GM12892 (cell line): ENCODE data around the gene RPUSD1.

Experiments
- DNase-seq: peaks from one replicate; pipeline ENCODE4 v3.0.0; 2011; ENCODE audit not compliant: insufficient read length
- FAIRE-seq: peaks from 2 replicates; lab custom pipeline; 2011; peaks lifted over from hg19 to GRCh38; lab: Jason Lieb, UNC
- POLR2A ChIP-seq: IDR thresholded peaks from 2 replicates; pipeline ENCODE4 v1.6.1; 2011; ENCODE audit warnings: low read depth, low read length, control low read depth
- POLR2AphosphoS5 ChIP-seq: IDR thresholded peaks from 2 replicates; pipeline ENCODE4 v1.6.1; 2011; ENCODE audit warnings: low read depth, low read length, control low read depth
- TAF1 ChIP-seq: IDR thresholded peaks from 2 replicates; pipeline ENCODE4 v1.6.1; 2011; ENCODE audit warnings: low read depth, mild to moderate bottlenecking, control low read depth, low read length, borderline replicate concordance

Gene RPUSD1

DNA sequence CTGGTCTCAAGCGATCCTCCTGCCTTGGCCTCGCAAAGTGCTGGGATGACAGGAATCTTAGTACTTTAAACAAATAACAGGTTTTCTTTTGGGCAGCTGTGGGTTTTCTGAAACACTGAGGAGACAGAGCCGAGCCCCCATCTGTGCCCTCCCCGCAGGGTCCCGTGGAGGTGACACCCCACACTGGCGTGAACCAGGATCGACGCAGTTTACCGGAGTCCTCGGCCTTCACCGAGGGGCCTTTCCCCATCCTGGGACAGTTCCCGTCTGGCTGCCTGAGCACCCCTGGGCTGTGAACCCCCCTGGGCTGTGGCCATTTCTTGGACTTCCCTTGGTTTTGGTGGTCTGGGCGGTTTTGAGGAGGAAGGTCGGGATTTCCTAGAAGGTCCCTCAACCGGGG, 27.7 kb upstream of the RPUSD1 start:
- DNase-seq = no peak
- no peak for FAIRE-seq
- TF ChIP-seq POLR2AphosphoS5 = no peak
- TF ChIP-seq POLR2A = no peak
- TF ChIP-seq TAF1 = no peak

DNA sequence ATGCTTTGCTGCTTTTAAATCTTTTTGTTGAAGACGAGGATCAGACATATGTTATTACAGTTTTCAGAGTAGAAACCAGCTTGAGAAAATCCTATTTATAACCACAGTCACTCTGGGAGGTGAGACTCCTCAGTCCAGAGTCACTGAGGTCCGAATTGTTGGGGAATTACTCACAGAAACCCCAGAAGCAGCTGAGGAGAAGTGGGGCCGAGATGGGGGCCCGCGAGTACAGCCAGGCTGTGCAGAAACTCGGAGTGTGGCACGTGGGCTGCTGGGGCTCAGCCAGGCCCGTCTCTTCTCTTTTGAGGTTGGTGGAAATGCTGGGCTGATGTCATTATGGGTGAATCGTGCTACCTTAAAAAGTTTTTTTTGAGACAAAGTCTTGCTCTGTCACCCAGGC, 26.8 kb upstream of the RPUSD1 start:
- no peak for FAIRE-seq
- no peak for DNase-seq
- no peak for TF ChIP-seq POLR2AphosphoS5
- no peak for TF ChIP-seq POLR2A
- no peak for TF ChIP-seq TAF1

DNA sequence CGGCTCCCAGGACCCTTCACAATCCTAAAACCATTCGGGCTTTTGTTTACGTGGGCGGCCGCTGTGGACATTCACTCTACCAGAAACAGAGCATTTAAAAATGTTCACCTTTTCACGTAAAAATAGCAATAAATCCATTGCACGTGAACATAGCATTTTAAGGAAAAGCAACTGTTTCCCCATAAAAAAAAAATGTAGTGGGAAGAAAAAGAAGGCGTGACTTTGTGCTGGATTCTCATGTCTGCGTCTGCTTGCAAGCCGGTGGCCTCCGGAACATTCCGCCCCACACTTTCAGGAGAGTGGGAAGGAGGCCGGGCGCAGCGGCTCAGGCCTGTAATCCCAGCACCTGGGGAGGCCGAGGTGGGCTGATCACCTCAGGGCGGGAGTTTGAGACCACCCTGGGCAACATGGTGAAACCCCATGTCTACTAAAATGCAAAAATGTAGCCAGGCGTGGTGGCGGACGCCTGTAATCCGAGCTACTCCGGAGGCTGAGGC, 25.8 kb upstream of the RPUSD1 start:
- TF ChIP-seq POLR2A (no peak), POLR2AphosphoS5 (no peak), TAF1 (no peak)
- no peak for DNase-seq
- FAIRE-seq = no peak

DNA sequence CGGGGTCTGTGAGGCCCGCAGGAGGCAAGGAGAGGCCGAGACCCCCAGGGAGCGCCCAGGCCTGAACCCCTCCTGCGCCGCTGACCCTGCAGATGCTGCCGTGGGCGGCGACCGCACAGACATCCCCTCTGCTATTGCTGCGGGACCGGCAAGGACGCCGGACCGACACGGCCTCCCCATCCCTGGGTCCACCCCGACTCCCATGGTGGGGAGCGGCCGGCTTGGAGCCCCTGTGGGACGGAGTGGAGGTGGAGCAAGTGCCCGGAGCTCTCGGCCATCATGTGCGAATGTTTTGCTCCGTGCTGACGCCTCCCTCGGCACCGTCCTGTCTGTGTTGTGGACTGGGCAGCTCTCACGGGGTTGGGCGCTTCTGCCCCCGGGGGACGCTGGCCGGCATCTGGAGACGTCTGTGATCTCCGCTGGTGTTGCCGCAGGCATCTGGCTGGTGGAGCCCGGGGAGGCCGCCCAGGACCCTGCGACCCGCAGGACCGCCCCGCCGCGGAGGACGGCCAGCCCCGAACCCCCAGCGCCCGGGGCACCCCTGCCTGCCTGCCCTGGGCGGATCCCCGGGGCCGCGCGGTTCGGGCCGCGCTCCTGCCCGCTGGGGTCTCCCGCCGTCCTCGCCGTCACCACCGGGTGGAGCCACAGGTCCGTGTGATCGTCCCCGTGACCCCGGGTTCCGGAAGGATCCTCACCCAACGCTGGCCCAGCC, 25.2 kb upstream of the RPUSD1 start:
- FAIRE-seq (no peak), DNase-seq (no peak)
- no peak for TF ChIP-seq POLR2AphosphoS5
- TF ChIP-seq TAF1 = no peak
- no peak for TF ChIP-seq POLR2A

DNA sequence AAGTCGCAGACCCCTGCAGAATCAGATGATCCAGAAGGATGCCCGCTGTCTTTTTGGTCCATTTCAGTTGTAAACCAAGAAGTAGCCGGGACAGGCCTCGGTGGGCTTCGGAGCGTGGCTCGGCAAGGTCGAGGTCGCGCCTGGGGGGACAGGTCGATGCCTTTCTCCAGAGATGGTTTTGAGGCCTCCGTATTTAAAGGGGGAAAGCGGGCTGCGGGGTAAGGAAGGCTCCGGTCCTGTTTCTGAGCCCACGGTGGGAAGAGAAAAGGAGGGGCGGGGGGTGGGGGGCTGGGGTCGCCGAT, 19.9 kb upstream of the RPUSD1 start:
- DNase-seq = no peak
- TF ChIP-seq POLR2AphosphoS5 (no peak), POLR2A (no peak), TAF1 (no peak)
- FAIRE-seq = no peak

DNA sequence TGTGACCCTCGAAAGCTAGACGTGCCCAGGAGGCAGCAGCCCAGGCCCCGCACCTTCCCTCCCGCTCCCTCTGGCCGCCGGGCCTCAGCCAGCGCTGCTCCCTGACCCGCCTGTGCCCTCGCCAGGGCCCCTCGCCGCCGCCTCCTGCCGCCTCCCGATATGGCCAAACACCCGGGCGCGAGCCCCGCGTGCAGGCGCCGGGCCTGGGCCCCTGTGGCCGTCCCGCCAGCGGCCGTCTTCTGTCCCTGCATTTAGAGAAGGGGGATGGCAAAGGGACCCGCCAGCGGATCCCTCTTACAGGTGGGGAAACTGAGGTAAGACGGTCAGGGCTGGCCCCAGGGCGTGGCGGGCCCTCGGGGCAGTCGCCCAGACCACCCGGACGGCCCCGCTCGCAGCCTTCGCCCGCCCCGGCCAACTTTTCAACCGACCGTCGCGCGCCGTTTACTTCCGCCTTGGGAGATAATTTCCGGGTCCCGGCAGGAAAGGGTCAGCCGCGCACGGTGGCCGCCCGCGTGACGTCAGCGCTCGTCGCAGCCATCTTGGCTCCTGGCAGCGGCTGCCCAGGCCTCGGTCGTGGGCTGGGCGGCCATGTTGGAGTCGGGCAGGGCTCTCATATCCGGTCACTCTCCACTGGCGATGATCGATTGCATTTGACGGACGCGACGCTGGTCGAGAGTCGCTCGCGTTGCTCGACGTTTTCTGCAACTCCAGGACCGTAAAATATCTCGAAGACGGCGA, 19.3 kb upstream of the RPUSD1 start:
- TF ChIP-seq POLR2A (peak; percentile 84; the same call in 1 of the 2 replicates), POLR2AphosphoS5 (peak; percentile 77), TAF1 (peak; percentile 44; the same call in 1 of the 2 replicates)
- FAIRE-seq = peak; percentile 96
- peak; percentile 99 for DNase-seq

DNA sequence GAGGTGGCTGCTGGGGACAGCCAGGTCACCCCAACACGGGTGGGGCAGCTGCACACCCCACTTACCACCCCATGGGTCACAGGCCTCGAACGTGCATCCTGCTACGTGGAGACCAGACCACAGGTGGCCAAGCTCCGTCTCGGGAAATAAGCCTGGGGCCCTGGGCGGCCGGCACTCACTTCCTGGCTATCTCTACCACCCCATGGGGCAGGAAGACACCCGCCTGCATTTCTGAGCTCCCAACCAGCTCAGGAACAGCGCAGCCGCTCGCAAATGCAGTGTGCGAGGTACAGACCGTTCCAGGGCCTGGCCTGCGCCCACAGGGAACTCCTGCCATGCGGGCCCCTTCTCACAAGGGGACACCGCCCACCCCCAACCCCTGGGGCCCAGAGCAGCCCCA, 17.3 kb upstream of the RPUSD1 start:
- FAIRE-seq = no peak

DNA sequence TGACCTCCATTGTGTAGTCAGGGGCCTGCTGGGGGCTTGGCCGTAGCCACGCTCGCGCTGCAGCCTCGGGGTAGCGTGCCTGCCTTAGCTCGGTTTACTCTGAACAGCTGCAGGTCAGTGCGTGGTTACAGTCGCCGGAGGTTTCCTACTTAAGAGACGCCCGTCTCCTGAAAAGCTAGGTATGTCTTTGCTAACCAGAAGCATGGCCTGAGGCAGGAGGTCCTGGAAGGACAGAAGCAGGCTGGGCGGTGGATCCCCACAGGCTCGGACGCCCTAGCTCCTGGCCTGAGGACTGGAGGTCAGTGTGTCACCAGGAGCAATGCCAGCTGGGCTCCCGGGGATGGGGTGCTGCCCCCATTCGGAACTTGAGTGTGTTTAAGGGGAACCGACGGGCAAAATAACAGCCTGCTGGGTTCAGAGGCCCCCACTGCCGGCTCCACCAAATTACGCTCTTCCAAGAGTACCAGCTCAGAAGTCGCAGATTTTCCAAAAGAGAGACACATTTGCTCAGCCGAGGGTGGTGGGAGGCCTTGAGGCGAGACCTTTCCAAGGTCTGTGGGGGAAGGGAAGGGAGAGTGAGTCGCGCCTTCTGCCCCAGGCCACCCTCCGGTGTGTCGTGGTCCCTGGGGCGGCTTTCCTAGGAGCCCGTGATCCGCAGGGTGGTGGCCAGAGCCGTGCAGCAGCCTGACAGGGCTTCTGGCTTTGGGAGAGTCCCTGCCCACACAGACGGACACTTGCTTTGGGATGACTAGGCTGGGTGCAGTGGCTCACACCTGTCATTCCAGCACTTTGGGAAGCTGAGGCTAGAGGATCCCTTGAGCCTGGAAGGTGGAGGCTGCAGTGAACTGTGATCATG, 16.2 kb upstream of the RPUSD1 start:
- no peak for FAIRE-seq
- no peak for TF ChIP-seq POLR2AphosphoS5
- no peak for TF ChIP-seq TAF1
- no peak for TF ChIP-seq POLR2A
- DNase-seq = no peak

More for the DNA sequence above, 17.3 kb upstream of the RPUSD1 start:
- no peak for DNase-seq
- TF ChIP-seq TAF1 = no peak
- TF ChIP-seq POLR2AphosphoS5 = no peak
- TF ChIP-seq POLR2A = no peak

DNA sequence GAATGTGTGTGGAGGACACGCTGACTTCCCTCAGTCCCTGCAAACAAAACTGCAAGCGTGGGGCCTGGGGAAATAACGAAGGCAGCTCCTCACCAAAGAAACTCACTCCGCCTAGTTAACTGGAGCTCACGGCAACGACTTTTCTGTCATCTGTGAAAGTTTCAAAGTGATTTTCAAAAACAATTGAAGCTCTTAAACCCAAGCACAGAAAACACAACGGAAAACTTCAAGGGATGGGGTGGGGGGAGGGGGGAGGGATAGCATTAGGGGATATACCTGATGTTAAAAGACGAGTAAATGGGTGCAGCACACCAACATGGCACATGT, 15.5 kb upstream of the RPUSD1 start:
- DNase-seq = no peak
- FAIRE-seq = no peak
- TF ChIP-seq POLR2A = no peak
- TF ChIP-seq TAF1 = no peak
- no peak for TF ChIP-seq POLR2AphosphoS5

DNA sequence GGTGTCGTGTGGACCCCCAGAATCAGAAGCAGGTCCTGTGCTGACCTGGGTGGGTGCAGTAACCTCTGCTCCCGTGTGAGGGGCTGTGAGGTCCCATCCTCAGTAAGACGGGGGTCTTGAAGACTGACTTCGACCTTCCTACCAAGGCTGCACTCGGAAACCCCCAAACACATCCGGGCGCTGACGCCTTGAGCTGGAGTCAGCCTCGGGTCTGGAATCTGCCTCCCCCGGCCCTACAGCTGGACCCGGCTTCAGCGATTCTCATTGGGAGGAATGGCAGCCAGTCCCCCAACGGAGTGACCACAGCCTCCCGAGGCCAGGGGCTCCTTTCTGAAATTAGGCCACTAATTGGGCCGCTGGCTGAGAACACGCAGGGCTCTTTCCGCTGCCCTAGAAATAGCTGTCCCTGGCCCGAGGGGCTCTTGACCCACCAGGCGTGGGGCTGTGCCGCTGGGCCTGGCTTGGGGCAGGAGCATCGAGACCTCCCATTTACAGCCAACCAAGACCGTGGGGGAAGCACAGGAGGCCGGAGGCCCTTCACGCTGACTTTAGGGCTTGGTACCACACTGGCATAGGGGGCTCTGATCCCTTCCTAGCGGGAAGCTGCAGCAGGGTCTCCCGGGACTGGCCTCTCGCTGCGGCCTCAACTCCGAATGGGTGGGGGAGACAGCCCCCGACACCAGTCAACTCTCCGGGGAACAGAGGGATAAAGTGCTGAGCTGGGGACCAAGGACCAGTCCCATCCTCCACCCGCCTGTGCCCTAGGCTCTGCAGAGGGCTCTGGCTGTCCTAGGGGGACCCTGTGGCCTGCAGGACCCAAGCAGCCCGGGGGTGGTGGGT, 15.0 kb upstream of the RPUSD1 start:
- TF ChIP-seq TAF1 (no peak), POLR2AphosphoS5 (no peak), POLR2A (no peak)
- DNase-seq (no peak), FAIRE-seq (no peak)

DNA sequence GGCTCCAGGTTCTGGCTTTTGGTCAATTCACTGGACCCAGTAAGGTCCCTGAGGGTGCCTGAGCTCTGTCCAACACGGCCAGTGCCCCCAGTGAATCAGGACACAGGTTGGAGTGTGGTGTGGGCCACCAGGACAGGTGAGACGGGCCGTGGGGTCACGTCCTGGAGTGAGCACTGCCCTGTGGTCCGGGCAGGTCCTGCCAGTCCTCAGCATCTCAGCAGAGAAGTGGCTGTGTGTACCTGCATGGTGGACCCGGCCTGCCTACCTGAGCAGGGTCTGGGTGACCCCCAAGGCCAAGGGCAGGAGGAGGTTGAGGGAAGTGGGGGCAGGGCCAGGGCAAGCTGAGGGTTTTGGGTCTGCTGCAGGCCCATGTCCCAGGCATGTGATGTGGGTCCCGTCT, 14.3 kb upstream of the RPUSD1 start:
- DNase-seq (no peak), FAIRE-seq (no peak)
- TF ChIP-seq POLR2A = no peak
- TF ChIP-seq TAF1 = no peak
- TF ChIP-seq POLR2AphosphoS5 = no peak
